GM23338 (cell line): Measurements from ENCODE around the gene FRY. TPM values are rescaled to one million over a fixed set of nuclear protein-coding genes. Genes with fewer than 3 reads are reported as not detected.

Source experiments
- ATAC-seq: fragments of 200-7000 bp; cut with Tn5 transposase; 3 replicates; pipeline ENCODE4 v1.9.1; 2020
- DNase-seq: peaks from one replicate; pipeline ENCODE4 v3.0.0-alpha.2; 2015; ENCODE audit warnings: low spot score
- H2AFZ ChIP-seq: fragments of 200-600 bp; sonication (generic); 2 replicates; pipeline ENCODE4 v1.8.0; 2016; ENCODE audit warnings: antibody characterized with exemption, mild to moderate bottlenecking, moderate library complexity
- H3F3A ChIP-seq: fragments of 200-600 bp; sonication (generic); replicated peaks from 2 replicates; pipeline ENCODE4 v1.8.0; 2017; ENCODE audit warnings: antibody characterized with exemption, mixed run types, low read depth
- H3K27ac ChIP-seq: fragments of 200-600 bp; sonication (generic); 2 replicates; pipeline ENCODE4 v1.6.1; 2016; ENCODE audit warnings: low read depth
- H3K27me3 ChIP-seq: fragments of 200-600 bp; sonication (generic); 2 replicates; pipeline ENCODE4 v1.8.0; 2016; ENCODE audit warnings: mild to moderate bottlenecking, mixed run types, moderate library complexity; ENCODE audit not compliant: insufficient read depth
- H3K36me3 ChIP-seq: fragments of 200-600 bp; sonication (generic); 2 replicates; pipeline ENCODE4 v1.8.0; 2016; ENCODE audit warnings: mild to moderate bottlenecking; ENCODE audit not compliant: insufficient read depth
- H3K4me1 ChIP-seq: fragments of 200-600 bp; sonication (generic); 2 replicates; pipeline ENCODE4 v1.8.0; 2016; ENCODE audit warnings: mild to moderate bottlenecking, moderate library complexity; ENCODE audit not compliant: insufficient read depth
- H3K4me2 ChIP-seq: fragments of 200-600 bp; sonication (generic); 2 replicates; pipeline ENCODE4 v1.7.1; 2017; ENCODE audit warnings: mixed run types
- H3K4me3 ChIP-seq: fragments of 200-600 bp; sonication (generic); 2 replicates; pipeline ENCODE4 v1.6.1; 2016; ENCODE audit warnings: mixed run types
- H3K79me2 ChIP-seq: fragments of 200-600 bp; sonication (generic); replicated peaks from 2 replicates; pipeline ENCODE4 v1.8.0; 2017; ENCODE audit warnings: mild to moderate bottlenecking; ENCODE audit not compliant: insufficient read depth
- H3K9me2 ChIP-seq: fragments of 200-600 bp; sonication (generic); 2 replicates; pipeline ENCODE4 v1.8.0; 2017; ENCODE audit not compliant: insufficient read depth
- H4K20me1 ChIP-seq: fragments of 200-600 bp; sonication (generic); replicated peaks from 2 replicates; pipeline ENCODE4 v1.8.0; 2017; ENCODE audit warnings: mild to moderate bottlenecking; ENCODE audit not compliant: insufficient read depth
- H3K27ac Mint-ChIP-seq: 2 replicates; pipeline ENCODE4 v1.8.0; 2020; ENCODE audit warnings: inconsistent platforms, mild to moderate bottlenecking, moderate library complexity, mixed read lengths
- H3K27me3 Mint-ChIP-seq: 3 replicates; pipeline ENCODE4 v1.8.0; 2022; ENCODE audit warnings: low read depth, mild to moderate bottlenecking, moderate library complexity, mixed read lengths, inconsistent platforms; ENCODE audit not compliant: insufficient read depth, poor library complexity
- H3K36me3 Mint-ChIP-seq: 3 replicates; pipeline ENCODE4 v1.8.0; 2021; ENCODE audit warnings: low read depth, mild to moderate bottlenecking, inconsistent platforms, moderate library complexity, mixed read lengths
- H3K4me1 Mint-ChIP-seq: 3 replicates; pipeline ENCODE4 v1.8.0; 2020; ENCODE audit warnings: mild to moderate bottlenecking, inconsistent platforms, mixed read lengths
- H3K4me3 Mint-ChIP-seq: 3 replicates; pipeline ENCODE4 v1.8.0; 2021; ENCODE audit warnings: moderate library complexity, mild to moderate bottlenecking, inconsistent platforms, mixed read lengths
- H3K9me3 Mint-ChIP-seq: 3 replicates; pipeline ENCODE4 v1.8.0; 2020; ENCODE audit warnings: moderate library complexity, mild to moderate bottlenecking, inconsistent platforms, mixed read lengths
- EZH2phosphoT487 ChIP-seq: fragments of 200-600 bp; sonication (generic); IDR thresholded peaks from one replicate; pipeline ENCODE4 v1.8.1; 2018; ENCODE audit warnings: antibody characterized with exemption; ENCODE audit not compliant: unreplicated experiment
- NANOG ChIP-seq: IDR thresholded peaks from 2 replicates; pipeline ENCODE4 v1.6.1; 2016; ENCODE audit warnings: antibody characterized with exemption, borderline replicate concordance
- POLR2AphosphoS5 ChIP-seq: IDR thresholded peaks from 2 replicates; pipeline ENCODE4 v1.6.1; 2016; ENCODE audit warnings: antibody characterized with exemption, low read depth
- STAT1 ChIP-seq: IDR thresholded peaks from one replicate; pipeline ENCODE4 v1.6.1; 2016; ENCODE audit warnings: antibody characterized with exemption; ENCODE audit not compliant: unreplicated experiment
- ZNF114 ChIP-seq: fragments of 250-450 bp; sonication (Bioruptor Pico); IDR thresholded peaks from 2 replicates; pipeline ENCODE4 v1.5.0; 2020; ENCODE audit warnings: mild to moderate bottlenecking, moderate library complexity
- polyA plus RNA-seq: library from polyadenylated mRNA; unstranded; fragments of >200 nt; fragmentation: Nextera tagmentation; extraction: Ambion mirVana; gene quantifications from 2 replicates; pipeline ENCODE4 v1.2.1, GENCODE V29; 2016
- total RNA-seq: library from RNA; depleted of rRNA; stranded (reverse); fragments of >200 nt; shearing (Covaris generic); gene quantifications from 2 replicates; pipeline ENCODE4 v1.2.3, GENCODE V29; 2014
- TF ChIP-seq, protein P1 (sequence below): fragments of 250-450 bp; sonication (Bioruptor Pico); IDR thresholded peaks from 2 replicates; pipeline ENCODE4 v1.5.0; 2020; ENCODE audit warnings: mild to moderate bottlenecking, moderate library complexity
- TF ChIP-seq, protein P2 (sequence below): IDR thresholded peaks from one replicate; pipeline ENCODE4 v1.6.1; 2018; ENCODE audit warnings: antibody characterized with exemption; ENCODE audit not compliant: unreplicated experiment
- TF ChIP-seq, protein P3 (sequence below), 2 experiments: fragments of 200-600 bp in 1 of 2; sonication (generic) in 1 of 2; conservative IDR thresholded peaks; 2 replicates each; pipeline versions ENCODE4 v1.5.1 to v1.6.1; 2016 to 2017; ENCODE audit warnings: antibody characterized with exemption in 2 of 2, low read depth in 2 of 2, mild to moderate bottlenecking in 2 of 2, moderate library complexity in 1 of 2

The FRY gene
- total and polyA plus RNA-seq, 2 experiments from 2014 or later = 2.4 to 10.1 TPM

DNA sequence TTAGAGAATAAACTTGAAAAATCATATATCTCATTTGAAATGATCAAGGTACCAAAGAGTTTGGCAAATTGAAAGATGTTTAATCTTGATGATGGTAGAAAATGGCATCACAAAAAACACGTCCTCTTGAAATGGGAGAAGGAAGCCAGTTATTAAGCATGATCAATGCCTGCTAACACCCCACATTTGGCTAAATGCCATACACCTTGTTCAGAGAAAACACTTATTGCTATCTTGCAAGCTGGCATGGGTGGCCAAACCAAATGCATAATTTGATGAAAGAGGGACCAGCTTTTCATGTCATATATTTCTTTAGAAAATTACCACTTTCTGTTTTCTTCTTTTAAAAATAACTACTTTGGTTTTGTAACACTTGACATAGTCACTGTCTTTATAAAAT, 142.3 kb downstream of the FRY start:
- ATAC-seq = no peak
- no peak overlapping the region for H2AFZ ChIP-seq

More for the DNA sequence above, 142.3 kb downstream of the FRY start:
- Mint-ChIP-seq H3K36me3 (no peaks in the 10 kb centered on the region), H3K27ac (no peak overlapping the region), H3K9me3 (no peaks in the 10 kb centered on the region), H3K4me1 (no peaks in the 10 kb centered on the region), H3K4me3 (no peak overlapping the region), H3K27me3 (no peaks in the 10 kb centered on the region)
- Histone ChIP-seq H3K4me3 (no peak overlapping the region), H3K27ac (no peak overlapping the region), H3K4me1 (no peaks in the 10 kb centered on the region), H3F3A (no peaks in the 10 kb centered on the region), H4K20me1 (no peaks in the 10 kb centered on the region), H3K9me2 (no peaks in the 10 kb centered on the region), H3K27me3 (no peaks in the 10 kb centered on the region), H3K79me2 (no peaks in the 10 kb centered on the region), H3K4me2 (no peak overlapping the region), H3K36me3 (no peaks in the 10 kb centered on the region)
- no peak for TF ChIP-seq NANOG
- TF ChIP-seq POLR2AphosphoS5 = no peak
- TF ChIP-seq, protein P1, sequence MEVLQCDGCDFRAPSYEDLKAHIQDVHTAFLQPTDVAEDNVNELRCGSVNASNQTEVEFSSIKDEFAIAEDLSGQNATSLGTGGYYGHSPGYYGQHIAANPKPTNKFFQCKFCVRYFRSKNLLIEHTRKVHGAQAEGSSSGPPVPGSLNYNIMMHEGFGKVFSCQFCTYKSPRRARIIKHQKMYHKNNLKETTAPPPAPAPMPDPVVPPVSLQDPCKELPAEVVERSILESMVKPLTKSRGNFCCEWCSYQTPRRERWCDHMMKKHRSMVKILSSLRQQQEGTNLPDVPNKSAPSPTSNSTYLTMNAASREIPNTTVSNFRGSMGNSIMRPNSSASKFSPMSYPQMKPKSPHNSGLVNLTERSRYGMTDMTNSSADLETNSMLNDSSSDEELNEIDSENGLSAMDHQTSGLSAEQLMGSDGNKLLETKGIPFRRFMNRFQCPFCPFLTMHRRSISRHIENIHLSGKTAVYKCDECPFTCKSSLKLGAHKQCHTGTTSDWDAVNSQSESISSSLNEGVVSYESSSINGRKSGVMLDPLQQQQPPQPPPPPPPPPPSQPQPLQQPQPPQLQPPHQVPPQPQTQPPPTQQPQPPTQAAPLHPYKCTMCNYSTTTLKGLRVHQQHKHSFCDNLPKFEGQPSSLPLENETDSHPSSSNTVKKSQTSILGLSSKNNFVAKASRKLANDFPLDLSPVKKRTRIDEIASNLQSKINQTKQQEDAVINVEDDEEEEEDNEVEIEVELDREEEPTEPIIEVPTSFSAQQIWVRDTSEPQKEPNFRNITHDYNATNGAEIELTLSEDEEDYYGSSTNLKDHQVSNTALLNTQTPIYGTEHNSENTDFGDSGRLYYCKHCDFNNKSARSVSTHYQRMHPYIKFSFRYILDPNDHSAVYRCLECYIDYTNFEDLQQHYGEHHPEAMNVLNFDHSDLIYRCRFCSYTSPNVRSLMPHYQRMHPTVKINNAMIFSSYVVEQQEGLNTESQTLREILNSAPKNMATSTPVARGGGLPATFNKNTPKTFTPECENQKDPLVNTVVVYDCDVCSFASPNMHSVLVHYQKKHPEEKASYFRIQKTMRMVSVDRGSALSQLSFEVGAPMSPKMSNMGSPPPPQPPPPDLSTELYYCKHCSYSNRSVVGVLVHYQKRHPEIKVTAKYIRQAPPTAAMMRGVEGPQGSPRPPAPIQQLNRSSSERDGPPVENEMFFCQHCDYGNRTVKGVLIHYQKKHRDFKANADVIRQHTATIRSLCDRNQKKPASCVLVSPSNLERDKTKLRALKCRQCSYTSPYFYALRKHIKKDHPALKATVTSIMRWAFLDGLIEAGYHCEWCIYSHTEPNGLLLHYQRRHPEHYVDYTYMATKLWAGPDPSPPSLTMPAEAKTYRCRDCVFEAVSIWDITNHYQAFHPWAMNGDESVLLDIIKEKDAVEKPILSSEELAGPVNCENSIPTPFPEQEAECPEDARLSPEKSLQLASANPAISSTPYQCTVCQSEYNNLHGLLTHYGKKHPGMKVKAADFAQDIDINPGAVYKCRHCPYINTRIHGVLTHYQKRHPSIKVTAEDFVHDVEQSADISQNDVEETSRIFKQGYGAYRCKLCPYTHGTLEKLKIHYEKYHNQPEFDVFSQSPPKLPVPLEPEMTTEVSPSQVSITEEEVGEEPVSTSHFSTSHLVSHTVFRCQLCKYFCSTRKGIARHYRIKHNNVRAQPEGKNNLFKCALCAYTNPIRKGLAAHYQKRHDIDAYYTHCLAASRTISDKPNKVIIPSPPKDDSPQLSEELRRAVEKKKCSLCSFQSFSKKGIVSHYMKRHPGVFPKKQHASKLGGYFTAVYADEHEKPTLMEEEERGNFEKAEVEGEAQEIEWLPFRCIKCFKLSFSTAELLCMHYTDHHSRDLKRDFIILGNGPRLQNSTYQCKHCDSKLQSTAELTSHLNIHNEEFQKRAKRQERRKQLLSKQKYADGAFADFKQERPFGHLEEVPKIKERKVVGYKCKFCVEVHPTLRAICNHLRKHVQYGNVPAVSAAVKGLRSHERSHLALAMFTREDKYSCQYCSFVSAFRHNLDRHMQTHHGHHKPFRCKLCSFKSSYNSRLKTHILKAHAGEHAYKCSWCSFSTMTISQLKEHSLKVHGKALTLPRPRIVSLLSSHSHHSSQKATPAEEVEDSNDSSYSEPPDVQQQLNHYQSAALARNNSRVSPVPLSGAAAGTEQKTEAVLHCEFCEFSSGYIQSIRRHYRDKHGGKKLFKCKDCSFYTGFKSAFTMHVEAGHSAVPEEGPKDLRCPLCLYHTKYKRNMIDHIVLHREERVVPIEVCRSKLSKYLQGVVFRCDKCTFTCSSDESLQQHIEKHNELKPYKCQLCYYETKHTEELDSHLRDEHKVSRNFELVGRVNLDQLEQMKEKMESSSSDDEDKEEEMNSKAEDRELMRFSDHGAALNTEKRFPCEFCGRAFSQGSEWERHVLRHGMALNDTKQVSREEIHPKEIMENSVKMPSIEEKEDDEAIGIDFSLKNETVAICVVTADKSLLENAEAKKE (CRISPR knock-in tag) = no peak
- TF ChIP-seq, protein P2, sequence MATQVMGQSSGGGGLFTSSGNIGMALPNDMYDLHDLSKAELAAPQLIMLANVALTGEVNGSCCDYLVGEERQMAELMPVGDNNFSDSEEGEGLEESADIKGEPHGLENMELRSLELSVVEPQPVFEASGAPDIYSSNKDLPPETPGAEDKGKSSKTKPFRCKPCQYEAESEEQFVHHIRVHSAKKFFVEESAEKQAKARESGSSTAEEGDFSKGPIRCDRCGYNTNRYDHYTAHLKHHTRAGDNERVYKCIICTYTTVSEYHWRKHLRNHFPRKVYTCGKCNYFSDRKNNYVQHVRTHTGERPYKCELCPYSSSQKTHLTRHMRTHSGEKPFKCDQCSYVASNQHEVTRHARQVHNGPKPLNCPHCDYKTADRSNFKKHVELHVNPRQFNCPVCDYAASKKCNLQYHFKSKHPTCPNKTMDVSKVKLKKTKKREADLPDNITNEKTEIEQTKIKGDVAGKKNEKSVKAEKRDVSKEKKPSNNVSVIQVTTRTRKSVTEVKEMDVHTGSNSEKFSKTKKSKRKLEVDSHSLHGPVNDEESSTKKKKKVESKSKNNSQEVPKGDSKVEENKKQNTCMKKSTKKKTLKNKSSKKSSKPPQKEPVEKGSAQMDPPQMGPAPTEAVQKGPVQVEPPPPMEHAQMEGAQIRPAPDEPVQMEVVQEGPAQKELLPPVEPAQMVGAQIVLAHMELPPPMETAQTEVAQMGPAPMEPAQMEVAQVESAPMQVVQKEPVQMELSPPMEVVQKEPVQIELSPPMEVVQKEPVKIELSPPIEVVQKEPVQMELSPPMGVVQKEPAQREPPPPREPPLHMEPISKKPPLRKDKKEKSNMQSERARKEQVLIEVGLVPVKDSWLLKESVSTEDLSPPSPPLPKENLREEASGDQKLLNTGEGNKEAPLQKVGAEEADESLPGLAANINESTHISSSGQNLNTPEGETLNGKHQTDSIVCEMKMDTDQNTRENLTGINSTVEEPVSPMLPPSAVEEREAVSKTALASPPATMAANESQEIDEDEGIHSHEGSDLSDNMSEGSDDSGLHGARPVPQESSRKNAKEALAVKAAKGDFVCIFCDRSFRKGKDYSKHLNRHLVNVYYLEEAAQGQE = no peak
- no peak for TF ChIP-seq STAT1
- no peak for TF ChIP-seq ZNF114 (CRISPR knock-in tag)
- no peak for TF ChIP-seq EZH2phosphoT487
- TF ChIP-seq, protein P3, sequence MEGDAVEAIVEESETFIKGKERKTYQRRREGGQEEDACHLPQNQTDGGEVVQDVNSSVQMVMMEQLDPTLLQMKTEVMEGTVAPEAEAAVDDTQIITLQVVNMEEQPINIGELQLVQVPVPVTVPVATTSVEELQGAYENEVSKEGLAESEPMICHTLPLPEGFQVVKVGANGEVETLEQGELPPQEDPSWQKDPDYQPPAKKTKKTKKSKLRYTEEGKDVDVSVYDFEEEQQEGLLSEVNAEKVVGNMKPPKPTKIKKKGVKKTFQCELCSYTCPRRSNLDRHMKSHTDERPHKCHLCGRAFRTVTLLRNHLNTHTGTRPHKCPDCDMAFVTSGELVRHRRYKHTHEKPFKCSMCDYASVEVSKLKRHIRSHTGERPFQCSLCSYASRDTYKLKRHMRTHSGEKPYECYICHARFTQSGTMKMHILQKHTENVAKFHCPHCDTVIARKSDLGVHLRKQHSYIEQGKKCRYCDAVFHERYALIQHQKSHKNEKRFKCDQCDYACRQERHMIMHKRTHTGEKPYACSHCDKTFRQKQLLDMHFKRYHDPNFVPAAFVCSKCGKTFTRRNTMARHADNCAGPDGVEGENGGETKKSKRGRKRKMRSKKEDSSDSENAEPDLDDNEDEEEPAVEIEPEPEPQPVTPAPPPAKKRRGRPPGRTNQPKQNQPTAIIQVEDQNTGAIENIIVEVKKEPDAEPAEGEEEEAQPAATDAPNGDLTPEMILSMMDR (conservative IDR thresholded peaks at IDR 0.05; ENCODE audit: low read depth in 2 of 2) = no peak
- DNase-seq = no peak
